CD14-positive monocyte (primary cell): Measurements from ENCODE around the gene PRIMPOL. TPM values are rescaled to one million over a fixed set of nuclear protein-coding genes. Genes with fewer than 3 reads are reported as not detected.
A peak's percentile ranks its signal among the peaks of the same experiment; 100 is the strongest.

Experiments
- DNase-seq, 3 donors: peaks; one replicate each; pipeline ENCODE4 v3.0.0-alpha.2; 2011 to 2022
- H2AFZ ChIP-seq: 2 replicates; pipeline ENCODE4 v1.6.0; 2012; ENCODE audit warnings: mild to moderate bottlenecking, low read depth, low read length, inconsistent platforms; ENCODE audit not compliant: insufficient read depth, poor library complexity, severe bottlenecking
- H3K27ac ChIP-seq, 2 donors: 1 replicate in 1 of 2; 2 replicates in 1 of 2; pipeline ENCODE4 v1.5.1; 2012 to 2013; ENCODE audit warnings: low read length in 2 of 2, control low read depth in 1 of 2, inconsistent platforms in 1 of 2, low read depth in 1 of 2, mild to moderate bottlenecking in 1 of 2
- H3K27me3 ChIP-seq, 2 donors: one replicate each; pipeline versions ENCODE4 v1.6.0 to v1.6.1; 2011 to 2013; ENCODE audit warnings: low read length in 2 of 2; ENCODE audit not compliant: control insufficient read depth in 2 of 2, insufficient read depth in 2 of 2
- H3K36me3 ChIP-seq, 2 donors: replicated peaks in 1 of 2; 1 replicate in 1 of 2; 2 replicates in 1 of 2; pipeline versions ENCODE4 v1.5.1 to v1.6.1; 2012 to 2013; ENCODE audit warnings: low read length in 2 of 2, control low read depth in 1 of 2, inconsistent platforms in 1 of 2, mild to moderate bottlenecking in 1 of 2; ENCODE audit not compliant: insufficient read depth in 2 of 2, control insufficient read depth in 1 of 2
- H3K4me1 ChIP-seq, 2 donors: 1 replicate in 1 of 2; 2 replicates in 1 of 2; pipeline versions ENCODE4 v1.5.1 to v1.6.1; 2012 to 2013; ENCODE audit warnings: low read length in 2 of 2, control low read depth in 1 of 2, inconsistent platforms in 1 of 2, mild to moderate bottlenecking in 1 of 2, moderate library complexity in 1 of 2; ENCODE audit not compliant: insufficient read depth in 2 of 2, control insufficient read depth in 1 of 2
- H3K4me2 ChIP-seq: replicated peaks from 2 replicates; pipeline ENCODE3; 2012; ENCODE audit warnings: low read length, moderate library complexity, mild to moderate bottlenecking; ENCODE audit not compliant: poor library complexity, severe bottlenecking; ENCODE audit errors: extremely low read depth
- H3K4me3 ChIP-seq, 3 experiments: fragments of 200-600 bp in 1 of 3; sonication (generic) in 1 of 3; replicated peaks in 1 of 3; 1 replicate in 2 of 3; 2 replicates in 1 of 3; pipeline ENCODE4 v1.5.1; 2011 to 2013; ENCODE audit warnings: low read length in 3 of 3, mild to moderate bottlenecking in 3 of 3, control low read depth in 2 of 3, low read depth in 2 of 3, inconsistent platforms in 1 of 3, moderate library complexity in 1 of 3
- H3K79me2 ChIP-seq: 2 replicates; pipeline ENCODE4 v1.6.0; 2012; ENCODE audit warnings: mild to moderate bottlenecking, control low read depth, inconsistent platforms, low read length, moderate library complexity; ENCODE audit not compliant: insufficient read depth
- H3K9ac ChIP-seq: 2 replicates; pipeline ENCODE4 v1.6.0; 2017; ENCODE audit warnings: low read length, mild to moderate bottlenecking; ENCODE audit not compliant: insufficient read depth, poor library complexity, severe bottlenecking
- H3K9me3 ChIP-seq, 2 donors: replicated peaks in 1 of 2; 1 replicate in 1 of 2; 2 replicates in 1 of 2; pipeline versions ENCODE4 v1.5.1 to v1.6.1; 2012 to 2013; ENCODE audit warnings: low read length in 2 of 2, control low read depth in 1 of 2; ENCODE audit not compliant: control insufficient read depth in 1 of 2, insufficient read depth in 1 of 2
- H4K20me1 ChIP-seq: 2 replicates; pipeline ENCODE4 v1.6.0; 2012; ENCODE audit warnings: mild to moderate bottlenecking, low read length, control low read depth, moderate library complexity; ENCODE audit not compliant: insufficient read depth
- H3K27ac Mint-ChIP-seq, 7 donors: one replicate each; pipeline ENCODE4 v1.8.0; 2020; ENCODE audit warnings: mild to moderate bottlenecking in 7 of 7, mixed read lengths in 7 of 7, moderate library complexity in 6 of 7, inconsistent platforms in 2 of 7
- H3K27me3 Mint-ChIP-seq, 3 donors: one replicate each; pipeline ENCODE4 v1.8.0; 2021 to 2022; ENCODE audit warnings: low read depth in 3 of 3, mild to moderate bottlenecking in 3 of 3, mixed read lengths in 3 of 3, moderate library complexity in 3 of 3, inconsistent platforms in 1 of 3
- H3K36me3 Mint-ChIP-seq, 2 donors: one replicate each; pipeline ENCODE4 v1.8.0; 2020; ENCODE audit warnings: mixed read lengths in 2 of 2, inconsistent platforms in 1 of 2, mild to moderate bottlenecking in 1 of 2
- H3K4me1 Mint-ChIP-seq: one replicate; pipeline ENCODE4 v1.8.0; 2020; ENCODE audit warnings: mild to moderate bottlenecking, mixed read lengths
- H3K4me3 Mint-ChIP-seq, 2 donors: one replicate each; pipeline ENCODE4 v1.8.0; 2020; ENCODE audit warnings: mild to moderate bottlenecking in 2 of 2, mixed read lengths in 2 of 2, moderate library complexity in 1 of 2
- H3K9me3 Mint-ChIP-seq, 7 donors: one replicate each; pipeline ENCODE4 v1.8.0; 2020 to 2022; ENCODE audit warnings: mixed read lengths in 7 of 7, mild to moderate bottlenecking in 6 of 7, moderate library complexity in 6 of 7, inconsistent platforms in 2 of 7
- CTCF ChIP-seq: fragments of 200-600 bp; IDR thresholded peaks from one replicate; pipeline ENCODE4 v1.8.0; 2022; ENCODE audit warnings: antibody characterized with exemption, mild to moderate bottlenecking
- WGBS: methylation state at CpG from one replicate; pipeline ENCODE4 v1.1.5; 2013; ENCODE audit warnings: missing lambda C conversion rate; ENCODE audit not compliant: insufficient coverage; 5-methylcytosine and 5-hydroxymethylcytosine counted together
- intact Hi-C, 2 donors: fragments of 100-400 bp; cut with micrococcal nuclease; formaldehyde crosslinking; loops; one replicate each; pipeline versions ENCODE4 v1.15.0 to v1.15.1; 2023
- polyA plus RNA-seq, 3 donors: library from polyadenylated mRNA; depleted of rRNA in 1 of 3; unstranded in 2 of 3; stranded (reverse) in 1 of 3; fragments of 300-500 nt in 2 of 3; fragments of >200 nt in 1 of 3; fragmentation: Illumina TruSeq in 2 of 3; gene quantifications; 1 replicate in 2 of 3; 2 replicates in 1 of 3; pipeline ENCODE4 v1.2.3, GENCODE V29; 2012 to 2021

The PRIMPOL gene
- polyA plus RNA-seq, 3 donors = 7.0 to 10.5 (median 10.0) TPM

GRCh38 chr4:184660978-184661377 is 11.4 kb downstream of the PRIMPOL start:
- peaks cover 3 to 7% of the 10 kb centered on the region in 2 donors for H3K36me3 Mint-ChIP-seq
- H3K4me1 ChIP-seq = peaks cover 24 to 39% of the 10 kb centered on the region in 2 donors
- no peak for TF ChIP-seq CTCF
- intact Hi-C loops = no loop called here
- no peaks in the 10 kb centered on the region for H4K20me1 ChIP-seq
- H3K27ac ChIP-seq = no peak overlapping the region
- no peaks in the 10 kb centered on the region for H3K27me3 ChIP-seq
- H3K9ac ChIP-seq = no peak overlapping the region
- H3K27me3 Mint-ChIP-seq = peaks cover 0 to 1% (median 0%) of the 10 kb centered on the region in 3 donors
- no peak overlapping the region for H3K4me3 Mint-ChIP-seq
- no peak overlapping the region for H3K27ac Mint-ChIP-seq
- no peak overlapping the region for H3K4me2 ChIP-seq
- peaks cover 26% of the 10 kb centered on the region for H3K4me1 Mint-ChIP-seq
- H3K9me3 Mint-ChIP-seq = peaks cover 0 to 2% (median 0%) of the 10 kb centered on the region in 7 donors
- no peaks in the 10 kb centered on the region for H3K79me2 ChIP-seq
- peaks cover 3 to 5% of the 10 kb centered on the region in 2 donors for H3K36me3 ChIP-seq
- no peak for DNase-seq
- H2AFZ ChIP-seq = no peak overlapping the region
- no peaks in the 10 kb centered on the region for H3K9me3 ChIP-seq
- H3K4me3 ChIP-seq = no peak overlapping the region

- no peaks in the 10 kb centered on the region for H3K27me3 ChIP-seq
- intact Hi-C loops = no loop called here
- TF ChIP-seq CTCF = no peak
- WGBS = no CpG with 5 or more reads among the region's 1 CpG
- DNase-seq = no peak
- H3K4me1 Mint-ChIP-seq = peaks cover 14% of the 10 kb centered on the region
- H3K9me3 ChIP-seq = no peaks in the 10 kb centered on the region
- H2AFZ ChIP-seq = no peak overlapping the region
- no peaks in the 10 kb centered on the region for H3K79me2 ChIP-seq
- peaks cover 9 to 16% of the 10 kb centered on the region in 2 donors for H3K36me3 Mint-ChIP-seq
- peaks cover 10 to 16% of the 10 kb centered on the region in 2 donors for H3K36me3 ChIP-seq
- H3K4me2 ChIP-seq = peak overlapping the region; percentile 11
- H3K27ac ChIP-seq = peak overlapping the region in 1 of 2 donors; percentile 31
- H4K20me1 ChIP-seq = no peaks in the 10 kb centered on the region
- peaks cover 0 to 1% (median 0%) of the 10 kb centered on the region in 3 donors for H3K27me3 Mint-ChIP-seq
- H3K27ac Mint-ChIP-seq = no peak overlapping the region
- no peak overlapping the region for H3K4me3 ChIP-seq
- peaks cover 0 to 2% (median 0%) of the 10 kb centered on the region in 7 donors for H3K9me3 Mint-ChIP-seq
- no peak overlapping the region for H3K4me3 Mint-ChIP-seq
- peaks cover 12 to 27% of the 10 kb centered on the region in 2 donors for H3K4me1 ChIP-seq
- H3K9ac ChIP-seq = no peak overlapping the region
These were observed 12.7 kb downstream of the PRIMPOL start for GRCh38 chr4:184662236-184662635.
